Measurements from ENCODE around the gene KIAA1958.

GRCh38 chr9:112529316-112529715, 42.7 kb downstream of the KIAA1958 start:
- TF ChIP-seq REST (IDR thresholded peaks at IDR 0.05) (no peak), POLR2A (IDR thresholded peaks at IDR 0.05; ENCODE audit: low read length) (no peak), CTCF (IDR thresholded peaks at IDR 0.05) (no peak), USF2 (IDR thresholded peaks at IDR 0.05) (no peak), CBX2 (IDR thresholded peaks at IDR 0.05; ENCODE audit: borderline replicate concordance, low read depth) (no peak), KDM1A (IDR thresholded peaks at IDR 0.05; ENCODE audit: low read depth) (no peak), RARB (CRISPR knock-in tag; IDR thresholded peaks at IDR 0.05) (no peak), ELK1 (IDR thresholded peaks at IDR 0.05; ENCODE audit: low read depth, low read length) (no peak), MAZ (IDR thresholded peaks at IDR 0.05; ENCODE audit: borderline replicate concordance, low read depth, low read length) (no peak), CEBPB (IDR thresholded peaks at IDR 0.05) (no peak), NFE2L2 (conservative IDR thresholded peaks at IDR 0.05; ENCODE audit: low read length) (no peak)
